Bronchial epithelial cell (primary cell): ENCODE data around the gene CYP19A1. TPM values are rescaled to one million over a fixed set of nuclear protein-coding genes. Genes with fewer than 3 reads are reported as not detected.
"Not testable (repeated sequence)": the region's sequence is repeated elsewhere in the genome, so short reads cannot be mapped to it uniquely, and the experiment has no call there.

ENCODE experiments used
- DNase-seq: peaks from one replicate; pipeline ENCODE4 v3.0.0-alpha.2; 2010; ENCODE audit warnings: low read depth
- FAIRE-seq: peaks from 2 replicates; lab custom pipeline; 2011; peaks lifted over from hg19 to GRCh38; lab: Jason Lieb, UNC
- H3K27me3 ChIP-seq: 2 replicates; pipeline ENCODE4 v1.5.1; 2011; ENCODE audit warnings: low read length; ENCODE audit not compliant: control insufficient read depth, insufficient read depth
- H3K36me3 ChIP-seq: 2 replicates; pipeline ENCODE4 v1.5.1; 2011; ENCODE audit warnings: low read length; ENCODE audit not compliant: control insufficient read depth, insufficient read depth
- H3K4me3 ChIP-seq: 2 replicates; pipeline ENCODE4 v1.5.1; 2011; ENCODE audit warnings: mild to moderate bottlenecking, low read depth, low read length, control low read depth
- total RNA-seq: library from RNA; depleted of rRNA; stranded (reverse); fragments of >200 nt; gene quantifications from 2 replicates; pipeline ENCODE4 v1.2.1, GENCODE V29; 2014
- TF ChIP-seq, protein P1 (sequence below): IDR thresholded peaks from 2 replicates; pipeline ENCODE4 v1.5.1; 2011; ENCODE audit warnings: mild to moderate bottlenecking, moderate library complexity, low read length, control low read depth, inconsistent platforms; ENCODE audit not compliant: insufficient read depth, severe bottlenecking

Gene CYP19A1
- total RNA-seq, 1 donor from 2014 or later, result not detected

- Histone ChIP-seq H3K36me3 (no peaks in the 10 kb centered on the region), H3K27me3 (peaks cover 10% of the 10 kb centered on the region), H3K4me3 (no peak overlapping the region)
- no peak for DNase-seq
- no peak for FAIRE-seq
- TF ChIP-seq, protein P1, sequence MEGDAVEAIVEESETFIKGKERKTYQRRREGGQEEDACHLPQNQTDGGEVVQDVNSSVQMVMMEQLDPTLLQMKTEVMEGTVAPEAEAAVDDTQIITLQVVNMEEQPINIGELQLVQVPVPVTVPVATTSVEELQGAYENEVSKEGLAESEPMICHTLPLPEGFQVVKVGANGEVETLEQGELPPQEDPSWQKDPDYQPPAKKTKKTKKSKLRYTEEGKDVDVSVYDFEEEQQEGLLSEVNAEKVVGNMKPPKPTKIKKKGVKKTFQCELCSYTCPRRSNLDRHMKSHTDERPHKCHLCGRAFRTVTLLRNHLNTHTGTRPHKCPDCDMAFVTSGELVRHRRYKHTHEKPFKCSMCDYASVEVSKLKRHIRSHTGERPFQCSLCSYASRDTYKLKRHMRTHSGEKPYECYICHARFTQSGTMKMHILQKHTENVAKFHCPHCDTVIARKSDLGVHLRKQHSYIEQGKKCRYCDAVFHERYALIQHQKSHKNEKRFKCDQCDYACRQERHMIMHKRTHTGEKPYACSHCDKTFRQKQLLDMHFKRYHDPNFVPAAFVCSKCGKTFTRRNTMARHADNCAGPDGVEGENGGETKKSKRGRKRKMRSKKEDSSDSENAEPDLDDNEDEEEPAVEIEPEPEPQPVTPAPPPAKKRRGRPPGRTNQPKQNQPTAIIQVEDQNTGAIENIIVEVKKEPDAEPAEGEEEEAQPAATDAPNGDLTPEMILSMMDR, result no peak
Observed at GRCh38 chr15:51262463-51262862, 75.9 kb downstream of the CYP19A1 start.

- DNase-seq, H3K4me3 ChIP-seq, H3K27me3 ChIP-seq, H3K36me3 ChIP-seq, FAIRE-seq: not testable (repeated sequence)
Observed at GRCh38 chr15:51261113-51261512, 77.3 kb downstream of the CYP19A1 start.

DNA sequence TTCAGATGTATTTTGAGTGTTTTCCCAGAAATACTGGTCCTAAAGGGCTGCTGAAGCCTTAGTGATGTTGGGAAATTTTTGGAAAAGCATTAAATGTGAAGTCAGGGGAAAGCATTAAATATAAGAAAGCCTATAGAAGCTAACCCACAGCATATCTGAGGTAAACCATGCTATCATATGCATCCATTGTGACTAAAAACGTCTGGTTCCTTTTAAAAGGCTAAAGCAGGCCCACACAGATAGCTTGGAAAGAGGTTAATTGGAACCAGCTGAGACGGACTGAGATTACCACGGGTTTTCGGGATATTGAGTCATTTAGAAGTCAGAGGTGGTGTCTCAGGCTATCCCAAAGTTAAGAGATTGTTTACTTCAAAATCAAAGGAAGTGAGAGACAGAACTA lies 78.2 kb downstream of the CYP19A1 start:
- no peak for DNase-seq
- no peaks in the 10 kb centered on the region for H3K36me3 ChIP-seq
- TF ChIP-seq, protein P1, result no peak
- no peaks in the 10 kb centered on the region for H3K27me3 ChIP-seq
- no peak overlapping the region for H3K4me3 ChIP-seq
- no peak for FAIRE-seq

- FAIRE-seq, result no peak
Observed at GRCh38 chr15:51255533-51255932, 82.9 kb downstream of the CYP19A1 start.

GRCh38 chr15:51253366-51253765 lies 85.0 kb downstream of the CYP19A1 start:
- TF ChIP-seq, protein P1, result no peak
- no peaks in the 10 kb centered on the region for H3K36me3 ChIP-seq
- no peak for FAIRE-seq
- H3K27me3 ChIP-seq, result no peaks in the 10 kb centered on the region
- no peak overlapping the region for H3K4me3 ChIP-seq
- DNase-seq, result peak; percentile 66

More at GRCh38 chr15:51255533-51255932, 82.9 kb downstream of the CYP19A1 start:
- TF ChIP-seq, protein P1, result no peak
- no peak overlapping the region for H3K4me3 ChIP-seq
- no peaks in the 10 kb centered on the region for H3K27me3 ChIP-seq
- no peak for DNase-seq
- no peaks in the 10 kb centered on the region for H3K36me3 ChIP-seq

- no peaks in the 10 kb centered on the region for H3K27me3 ChIP-seq
- DNase-seq, result no peak
- H3K36me3 ChIP-seq, result no peaks in the 10 kb centered on the region
- FAIRE-seq, result no peak
- H3K4me3 ChIP-seq, result no peak overlapping the region
- TF ChIP-seq, protein P1, result no peak
Observed at GRCh38 chr15:51252671-51253070, 85.7 kb downstream of the CYP19A1 start.
